ENCODE data around the gene C6orf163.

Gene C6orf163

GRCh38 chr6:87356181-87356580 is 11.6 kb downstream of the C6orf163 start:
- DNase-seq (ENCODE audit: low read depth in 1 of 2, low spot score in 1 of 2): no peak

GRCh38 chr6:87357479-87358196 is 13.0 kb downstream of the C6orf163 start:
- DNase-seq (ENCODE audit: low read depth in 1 of 2, low spot score in 1 of 2): no peak

GRCh38 chr6:87364602-87365252 is 20.1 kb downstream of the C6orf163 start:
- no peak for DNase-seq (ENCODE audit: low read depth in 1 of 2, low spot score in 1 of 2)

GRCh38 chr6:87366072-87366827 is 21.6 kb downstream of the C6orf163 start:
- no peak for DNase-seq (ENCODE audit: low read depth in 1 of 2, low spot score in 1 of 2)

GRCh38 chr6:87366899-87367298 is 22.3 kb downstream of the C6orf163 start:
- DNase-seq (ENCODE audit: low read depth in 1 of 2, low spot score in 1 of 2): no peak

GRCh38 chr6:87373377-87373776 is 28.8 kb downstream of the C6orf163 start:
- DNase-seq (ENCODE audit: low read depth in 1 of 2, low spot score in 1 of 2): no peak

GRCh38 chr6:87375315-87375714 is 30.7 kb downstream of the C6orf163 start:
- no peak for DNase-seq (ENCODE audit: low read depth in 1 of 2, low spot score in 1 of 2)

GRCh38 chr6:87376643-87377042 is 32.0 kb downstream of the C6orf163 start:
- DNase-seq (ENCODE audit: low read depth in 1 of 2, low spot score in 1 of 2): no peak

GRCh38 chr6:87378947-87379346 is 34.3 kb downstream of the C6orf163 start:
- DNase-seq (ENCODE audit: low read depth in 1 of 2, low spot score in 1 of 2): no peak

GRCh38 chr6:87382861-87383260 is 38.2 kb downstream of the C6orf163 start:
- no peak for DNase-seq (ENCODE audit: low read depth in 1 of 2, low spot score in 1 of 2)

- no peak for DNase-seq (ENCODE audit: low read depth in 1 of 2, low spot score in 1 of 2)
Measured at GRCh38 chr6:87384038-87384437, 39.4 kb downstream of the C6orf163 start.

- DNase-seq (ENCODE audit: low read depth in 1 of 2, low spot score in 1 of 2): no peak
Measured at GRCh38 chr6:87384449-87384848, 39.8 kb downstream of the C6orf163 start.

GRCh38 chr6:87391334-87391733 is 46.7 kb downstream of the C6orf163 start:
- no peak for DNase-seq (ENCODE audit: low read depth in 1 of 2, low spot score in 1 of 2)

- DNase-seq (ENCODE audit: low read depth in 1 of 2, low spot score in 1 of 2): peak in 1 of 2 donors; percentile 51
Measured at GRCh38 chr6:87393026-87393622, 48.5 kb downstream of the C6orf163 start.

GRCh38 chr6:87395431-87395830 is 50.8 kb downstream of the C6orf163 start:
- no peak for DNase-seq (ENCODE audit: low read depth in 1 of 2, low spot score in 1 of 2)

- no peak for DNase-seq (ENCODE audit: low read depth in 1 of 2, low spot score in 1 of 2)
Measured at GRCh38 chr6:87396595-87397392, 52.2 kb downstream of the C6orf163 start.

GRCh38 chr6:87397656-87398055 is 53.0 kb downstream of the C6orf163 start:
- DNase-seq (ENCODE audit: low read depth in 1 of 2, low spot score in 1 of 2): no peak

GRCh38 chr6:87401832-87402231 is 57.2 kb downstream of the C6orf163 start:
- no peak for DNase-seq (ENCODE audit: low read depth in 1 of 2, low spot score in 1 of 2)

GRCh38 chr6:87407561-87407900 is 62.9 kb downstream of the C6orf163 start:
- no peak for DNase-seq (ENCODE audit: low read depth in 1 of 2, low spot score in 1 of 2)

- DNase-seq (ENCODE audit: low read depth in 1 of 2, low spot score in 1 of 2): peak; percentile 54 to 73
Measured at GRCh38 chr6:87407901-87408720, 63.5 kb downstream of the C6orf163 start, which contains the start of gene CFAP206. TSS of gene CFAP206 (plus strand) at chr6:87407972. CDS start at chr6:87409840, 1,868 bp downstream.
